GM12864 (cell line): ENCODE measurements around the gene ADGRL1.
"Not testable (repeated sequence)": the region's sequence is repeated elsewhere in the genome, so short reads cannot be mapped to it uniquely, and the experiment has no call there.

Source experiments
- DNase-seq: peaks from one replicate; pipeline ENCODE4 v3.0.0-alpha.2; 2011; ENCODE audit warnings: low read depth
- H3K4me3 ChIP-seq: 2 replicates; pipeline ENCODE4 v1.5.1; 2011; ENCODE audit warnings: mild to moderate bottlenecking, low read depth, low read length, control low read depth
- TF ChIP-seq, protein P1 (sequence below): IDR thresholded peaks from 2 replicates; pipeline ENCODE4 v1.5.1; 2011; ENCODE audit warnings: low read depth, mild to moderate bottlenecking, moderate library complexity, low read length, control low read depth, inconsistent platforms; ENCODE audit errors: missing control alignments

Gene ADGRL1

DNA sequence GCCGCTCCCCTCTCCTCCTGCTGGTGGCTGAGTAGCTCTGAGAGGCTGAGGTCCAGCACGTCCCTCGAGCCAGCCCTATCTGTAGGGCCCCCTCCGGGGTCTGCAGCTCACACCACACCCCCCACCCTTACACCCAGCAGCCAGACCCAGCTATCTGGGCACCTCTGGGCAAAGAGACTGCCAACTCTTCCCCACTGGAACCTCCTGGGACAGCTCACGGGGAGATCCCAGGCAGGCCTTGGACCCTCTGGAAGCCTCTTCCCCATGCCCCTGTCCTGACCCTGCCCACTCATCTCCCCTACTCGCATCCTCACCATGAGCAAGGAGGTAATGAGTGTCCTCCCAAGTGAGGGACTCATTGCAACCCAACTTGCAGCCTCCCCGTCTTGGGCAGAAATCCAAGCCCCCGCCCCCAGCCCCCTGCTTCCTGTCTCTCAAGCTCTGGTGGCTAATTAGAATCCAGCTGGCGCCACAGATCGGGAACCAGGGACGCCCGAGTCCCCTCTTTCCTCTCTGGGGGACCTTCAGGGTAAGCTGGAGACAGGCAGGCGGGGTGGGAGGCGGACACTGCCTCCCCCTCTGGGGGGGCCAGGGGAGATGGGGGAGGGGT lies 22.1 kb downstream of the ADGRL1 start:
- no peak for DNase-seq
- H3K4me3 ChIP-seq: no peak overlapping the region
- TF ChIP-seq, protein P1, sequence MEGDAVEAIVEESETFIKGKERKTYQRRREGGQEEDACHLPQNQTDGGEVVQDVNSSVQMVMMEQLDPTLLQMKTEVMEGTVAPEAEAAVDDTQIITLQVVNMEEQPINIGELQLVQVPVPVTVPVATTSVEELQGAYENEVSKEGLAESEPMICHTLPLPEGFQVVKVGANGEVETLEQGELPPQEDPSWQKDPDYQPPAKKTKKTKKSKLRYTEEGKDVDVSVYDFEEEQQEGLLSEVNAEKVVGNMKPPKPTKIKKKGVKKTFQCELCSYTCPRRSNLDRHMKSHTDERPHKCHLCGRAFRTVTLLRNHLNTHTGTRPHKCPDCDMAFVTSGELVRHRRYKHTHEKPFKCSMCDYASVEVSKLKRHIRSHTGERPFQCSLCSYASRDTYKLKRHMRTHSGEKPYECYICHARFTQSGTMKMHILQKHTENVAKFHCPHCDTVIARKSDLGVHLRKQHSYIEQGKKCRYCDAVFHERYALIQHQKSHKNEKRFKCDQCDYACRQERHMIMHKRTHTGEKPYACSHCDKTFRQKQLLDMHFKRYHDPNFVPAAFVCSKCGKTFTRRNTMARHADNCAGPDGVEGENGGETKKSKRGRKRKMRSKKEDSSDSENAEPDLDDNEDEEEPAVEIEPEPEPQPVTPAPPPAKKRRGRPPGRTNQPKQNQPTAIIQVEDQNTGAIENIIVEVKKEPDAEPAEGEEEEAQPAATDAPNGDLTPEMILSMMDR: no peak

DNA sequence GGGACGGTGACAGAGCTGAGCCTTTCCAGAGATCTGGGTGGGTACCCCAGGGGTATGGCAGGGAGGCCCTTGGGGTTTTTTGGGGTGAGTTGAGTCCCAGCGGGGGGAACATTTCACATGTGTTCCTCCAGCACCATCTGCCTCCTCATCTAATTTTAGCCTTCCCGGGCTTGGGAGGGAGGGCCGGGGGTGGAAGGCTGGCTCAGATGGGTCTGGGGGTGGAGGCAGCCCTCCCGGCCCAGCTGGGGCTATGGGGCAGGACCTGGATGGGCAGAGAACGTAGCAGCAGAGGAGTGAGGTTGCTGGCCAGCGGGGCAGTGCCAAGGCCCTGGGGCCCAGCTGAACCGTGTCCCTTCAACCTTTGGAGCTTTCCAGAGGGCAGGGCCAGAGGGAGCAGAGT lies 23.5 kb downstream of the ADGRL1 start:
- TF ChIP-seq, protein P1: no peak
- DNase-seq: no peak

DNA sequence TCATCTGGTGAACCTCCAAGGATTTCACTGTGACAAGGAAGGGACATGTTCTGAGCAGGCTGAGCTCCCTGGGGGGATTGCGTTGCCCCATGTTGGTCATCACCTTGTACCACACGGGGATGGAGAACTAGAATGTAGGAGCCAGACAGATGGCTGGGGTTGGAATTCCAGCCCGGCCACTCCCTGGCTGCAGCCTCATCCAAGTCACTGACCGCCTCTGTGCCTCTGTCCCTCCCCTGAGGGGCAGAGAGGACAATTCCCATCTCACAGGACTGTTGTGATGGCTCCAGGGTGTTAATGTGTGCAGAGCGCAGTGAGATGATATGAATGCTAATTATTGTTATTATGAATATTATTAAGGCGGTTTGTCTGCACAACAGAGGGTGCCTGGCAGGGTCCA lies 24.1 kb downstream of the ADGRL1 start:
- DNase-seq: no peak
- H3K4me3 ChIP-seq: no peak overlapping the region
- TF ChIP-seq, protein P1: no peak

More for the DNA sequence above, 23.5 kb downstream of the ADGRL1 start:
- no peak overlapping the region for H3K4me3 ChIP-seq

DNA sequence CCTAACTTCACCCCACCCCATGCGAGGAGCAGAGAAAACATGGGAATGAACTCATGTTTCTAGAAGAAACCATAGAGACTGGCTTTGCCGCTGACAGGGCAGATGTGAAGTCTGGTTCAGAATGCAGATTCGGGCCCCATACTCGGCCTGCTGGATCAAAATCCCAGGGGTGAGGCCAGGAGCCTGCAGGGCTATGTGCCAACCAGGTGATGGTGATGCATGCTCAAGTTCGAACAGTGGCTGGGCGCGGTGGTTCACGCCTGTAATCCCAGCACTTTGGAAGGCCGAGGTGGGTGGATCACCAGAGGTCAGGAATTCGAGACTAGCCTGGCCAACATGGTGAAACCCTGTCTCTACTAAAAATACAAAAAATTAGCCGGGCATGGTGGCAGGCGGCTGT lies 24.8 kb downstream of the ADGRL1 start:
- DNase-seq, H3K4me3 ChIP-seq: not testable (repeated sequence)

DNA sequence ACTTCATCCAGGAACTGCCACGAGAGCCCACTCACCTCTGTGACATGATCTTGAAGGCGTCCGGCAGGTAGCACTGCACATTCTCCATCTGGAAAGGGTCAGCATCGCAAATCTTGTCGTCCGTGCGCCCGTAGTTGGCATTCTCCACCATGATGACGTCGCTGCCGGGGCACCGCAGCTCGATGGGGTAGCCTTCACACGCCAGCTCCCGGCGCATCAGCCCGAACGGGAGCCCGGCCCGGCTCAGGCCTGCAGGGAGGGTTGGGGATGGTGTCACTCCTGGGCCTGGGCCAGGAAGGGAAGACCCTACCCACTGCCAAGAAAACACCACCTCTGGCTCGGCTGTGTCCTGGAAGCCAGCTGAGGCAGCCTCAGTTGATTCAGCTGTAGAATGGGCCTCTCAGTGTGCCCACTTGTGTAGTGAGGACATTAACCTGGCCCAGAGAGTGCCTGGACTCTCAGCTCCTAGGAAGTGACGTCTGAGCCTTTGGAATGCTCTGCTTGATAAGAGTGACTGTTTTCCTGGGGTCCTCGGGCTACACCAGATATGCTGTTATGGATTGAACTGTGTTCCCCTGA lies 28.4 kb downstream of the ADGRL1 start:
- no peak overlapping the region for H3K4me3 ChIP-seq
- DNase-seq: no peak
- TF ChIP-seq, protein P1: no peak

DNA sequence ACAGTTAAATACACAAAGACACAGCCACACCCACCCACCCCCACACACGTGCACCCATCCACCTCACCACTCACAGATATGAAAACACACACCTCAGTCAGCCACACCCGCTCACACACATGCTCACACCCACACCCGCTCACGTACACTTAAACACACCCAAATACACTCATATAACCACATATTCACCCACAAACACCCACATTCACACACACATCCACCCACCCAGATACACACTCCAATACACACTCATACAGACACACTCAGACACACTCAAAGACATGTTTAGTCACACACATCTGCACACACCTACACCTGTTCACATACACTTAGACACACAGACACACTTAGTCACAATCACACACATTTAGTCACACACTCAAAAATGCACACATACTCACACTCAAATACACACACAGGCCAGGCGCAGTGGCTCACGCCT lies 30.6 kb downstream of the ADGRL1 start:
- TF ChIP-seq, protein P1: no peak
- DNase-seq: no peak
- H3K4me3 ChIP-seq: no peak overlapping the region

DNA sequence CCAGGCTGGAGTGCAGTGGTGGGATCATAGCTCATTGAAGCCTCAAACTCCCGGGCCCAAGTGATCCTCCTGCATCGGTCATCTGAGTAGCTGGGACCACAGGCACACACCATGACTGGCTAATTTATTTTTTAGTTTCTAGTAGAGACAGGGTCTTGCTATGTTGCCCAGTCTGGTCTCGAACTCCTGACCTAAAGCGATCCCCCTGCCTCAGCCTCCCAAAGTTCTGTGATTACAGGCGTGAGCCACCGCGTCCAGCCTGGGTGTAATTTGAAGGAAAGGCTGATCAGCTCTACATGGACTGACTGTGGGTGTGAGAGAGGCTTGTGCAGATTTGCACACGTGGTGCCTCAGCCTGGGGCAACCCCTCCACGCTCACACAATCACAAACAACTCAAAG lies 31.1 kb downstream of the ADGRL1 start:
- no peak for DNase-seq

More for the DNA sequence above, 31.1 kb downstream of the ADGRL1 start:
- H3K4me3 ChIP-seq: no peak overlapping the region
- TF ChIP-seq, protein P1: no peak
